Large intestine (tissue), 3 donors: ENCODE data around the gene ATP5MG. TPM values are rescaled to one million over a fixed set of nuclear protein-coding genes. Genes with fewer than 3 reads are reported as not detected.
"Not testable (repeated sequence)": the region's sequence is repeated elsewhere in the genome, so short reads cannot be mapped to it uniquely, and the experiment has no call there.

Experiments
- DNase-seq, 2 donors: peaks; one replicate each; pipeline versions ENCODE4 v3.0.0 to v3.0.0-alpha.2; 2013
- H3K27ac ChIP-seq: one replicate; pipeline ENCODE4 v1.5.1; 2013; ENCODE audit warnings: low read length
- H3K27me3 ChIP-seq: 2 replicates; pipeline ENCODE4 v1.6.1; 2013; ENCODE audit warnings: low read length; ENCODE audit not compliant: control insufficient read depth, insufficient read depth
- H3K36me3 ChIP-seq: 2 replicates; pipeline ENCODE4 v1.6.1; 2013; ENCODE audit warnings: low read length; ENCODE audit not compliant: control insufficient read depth, insufficient read depth
- H3K4me1 ChIP-seq: one replicate; pipeline ENCODE4 v1.6.1; 2013; ENCODE audit warnings: low read length; ENCODE audit not compliant: control insufficient read depth, insufficient read depth
- H3K4me3 ChIP-seq: one replicate; pipeline ENCODE4 v1.5.1; 2013; ENCODE audit warnings: low read length
- H3K9me3 ChIP-seq: one replicate; pipeline ENCODE4 v1.6.1; 2013; ENCODE audit warnings: mild to moderate bottlenecking, low read depth, low read length, moderate library complexity; ENCODE audit not compliant: control insufficient read depth
- WGBS: methylation state at CpG from one replicate; pipeline ENCODE4 v1.1.5; 2013; ENCODE audit warnings: low lambda C conversion rate; ENCODE audit not compliant: insufficient coverage; 5-methylcytosine and 5-hydroxymethylcytosine counted together
- polyA plus RNA-seq: library from polyadenylated mRNA; unstranded; fragments of 120-200 nt; gene quantifications from one replicate; pipeline ENCODE4 v1.2.1, GENCODE V29; 2013

The ATP5MG gene
- polyA plus RNA-seq, 1 donor = 285 TPM

GRCh38 chr11:118402594-118402993 lies 1.2 kb downstream of the ATP5MG start:
- not testable (repeated sequence) for H3K27me3 ChIP-seq, H3K9me3 ChIP-seq, DNase-seq, H3K4me1 ChIP-seq
- Histone ChIP-seq H3K4me3 (peak overlapping the region; percentile 93), H3K27ac (peak overlapping the region; percentile 86), H3K36me3 (peaks cover 20% of the 10 kb centered on the region)
- WGBS = no CpG with 5 or more reads among the region's 7 CpGs

- H3K9me3 ChIP-seq = no peaks in the 10 kb centered on the region
- H3K27me3 ChIP-seq = no peaks in the 10 kb centered on the region
- no peak overlapping the region for H3K27ac ChIP-seq
- 87% methylated on average over 3 of the region's 7 CpGs for WGBS
- peaks cover 19% of the 10 kb centered on the region for H3K36me3 ChIP-seq
- H3K4me1 ChIP-seq = peaks cover 4% of the 10 kb centered on the region
- H3K4me3 ChIP-seq = no peak overlapping the region
- DNase-seq = no peak
These were observed 5.3 kb downstream of the ATP5MG start for GRCh38 chr11:118406599-118407166.

- no peaks in the 10 kb centered on the region for H3K4me1 ChIP-seq
- no peak for DNase-seq
- peaks cover 19% of the 10 kb centered on the region for H3K36me3 ChIP-seq
- H3K9me3 ChIP-seq = no peaks in the 10 kb centered on the region
- no peak overlapping the region for H3K4me3 ChIP-seq
- no peak overlapping the region for H3K27ac ChIP-seq
- no peaks in the 10 kb centered on the region for H3K27me3 ChIP-seq
- 60% methylated on average over 2 of the region's 7 CpGs for WGBS
These were observed 8.8 kb downstream of the ATP5MG start for GRCh38 chr11:118410055-118410745.

GRCh38 chr11:118411530-118411929 lies 10.1 kb downstream of the ATP5MG start:
- DNase-seq = peak; percentile 55 to 79
- no CpG with 5 or more reads among the region's 4 CpGs for WGBS

GRCh38 chr11:118412921-118413320 lies 11.5 kb downstream of the ATP5MG start:
- Histone ChIP-seq H3K36me3 (peaks cover 3% of the 10 kb centered on the region), H3K27me3 (no peaks in the 10 kb centered on the region), H3K4me1 (no peaks in the 10 kb centered on the region), H3K9me3 (no peaks in the 10 kb centered on the region), H3K27ac (no peak overlapping the region), H3K4me3 (no peak overlapping the region)
- no CpG with 5 or more reads among the region's 1 CpG for WGBS
- no peak for DNase-seq

More at GRCh38 chr11:118411530-118411929, 10.1 kb downstream of the ATP5MG start:
- no peaks in the 10 kb centered on the region for H3K4me1 ChIP-seq
- no peaks in the 10 kb centered on the region for H3K9me3 ChIP-seq
- no peak overlapping the region for H3K4me3 ChIP-seq
- H3K27ac ChIP-seq = no peak overlapping the region
- no peaks in the 10 kb centered on the region for H3K27me3 ChIP-seq
- H3K36me3 ChIP-seq = peaks cover 14% of the 10 kb centered on the region

GRCh38 chr11:118415062-118415738 lies 13.8 kb downstream of the ATP5MG start:
- Histone ChIP-seq H3K4me3 (no peak overlapping the region), H3K27ac (no peak overlapping the region), H3K36me3 (no peaks in the 10 kb centered on the region), H3K27me3 (no peaks in the 10 kb centered on the region), H3K9me3 (no peaks in the 10 kb centered on the region), H3K4me1 (no peaks in the 10 kb centered on the region)
- WGBS = 75% methylated on average over 1 of the region's 8 CpGs
- DNase-seq = no peak

- Histone ChIP-seq H3K9me3 (no peaks in the 10 kb centered on the region), H3K4me3 (no peak overlapping the region), H3K27ac (no peak overlapping the region), H3K4me1 (no peaks in the 10 kb centered on the region), H3K27me3 (no peaks in the 10 kb centered on the region), H3K36me3 (no peaks in the 10 kb centered on the region)
- peak in 1 of 2 donors; percentile 8 for DNase-seq
These were observed 14.3 kb downstream of the ATP5MG start for GRCh38 chr11:118415739-118416068.

- H3K9me3 ChIP-seq, H3K36me3 ChIP-seq, DNase-seq, H3K27me3 ChIP-seq, H3K4me3 ChIP-seq, H3K27ac ChIP-seq, H3K4me1 ChIP-seq: not testable (repeated sequence)
These were observed 15.5 kb downstream of the ATP5MG start for GRCh38 chr11:118416900-118417299.

GRCh38 chr11:118417801-118418200 lies 16.4 kb downstream of the ATP5MG start:
- DNase-seq = no peak
- Histone ChIP-seq H3K27ac (no peak overlapping the region), H3K36me3 (no peaks in the 10 kb centered on the region), H3K9me3 (no peaks in the 10 kb centered on the region), H3K27me3 (no peaks in the 10 kb centered on the region), H3K4me3 (peak overlapping the region; percentile 5), H3K4me1 (no peaks in the 10 kb centered on the region)
- WGBS = no CpG with 5 or more reads among the region's 4 CpGs

- Histone ChIP-seq H3K36me3 (no peaks in the 10 kb centered on the region), H3K27ac (peak overlapping the region; percentile 45), H3K9me3 (no peaks in the 10 kb centered on the region), H3K4me3 (no peak overlapping the region), H3K4me1 (no peaks in the 10 kb centered on the region), H3K27me3 (no peaks in the 10 kb centered on the region)
- WGBS = 42% methylated on average over 2 of the region's 5 CpGs
- DNase-seq = peak; percentile 19 to 67
These were observed 17.4 kb downstream of the ATP5MG start for GRCh38 chr11:118418766-118419165.

- no peak for DNase-seq
- Histone ChIP-seq H3K27ac (no peak overlapping the region), H3K9me3 (no peaks in the 10 kb centered on the region), H3K4me1 (no peaks in the 10 kb centered on the region), H3K4me3 (no peak overlapping the region), H3K36me3 (no peaks in the 10 kb centered on the region), H3K27me3 (no peaks in the 10 kb centered on the region)
- 0% methylated on average over 1 of the region's 1 CpG for WGBS
These were observed 26.3 kb downstream of the ATP5MG start for GRCh38 chr11:118427707-118428106.
